Mesenteric fat pad (tissue), 1 donor: ENCODE data around the gene PLCB1. TPM values are rescaled to one million over a fixed set of nuclear protein-coding genes. Genes with fewer than 3 reads are reported as not detected.

Source experiments
- DNase-seq: peaks from one replicate; pipeline ENCODE4 v3.0.0-alpha.2; 2020; ENCODE audit warnings: low spot score
- total RNA-seq: library from RNA; stranded (reverse); fragmentation: NEBNext Ultra II Directional; extraction: Animal tissue kit (Norgen Biotek cat#: 25700); gene quantifications from one replicate; pipeline ENCODE4 v1.2.1, GENCODE V29; 2021
- donor health status: DM: yes; HTN: yes; CAD: no.

PLCB1 gene
- total RNA-seq, 1 donor from 2014 or later, result 16.9 TPM

GRCh38 chr20:8856668-8857067, 724.6 kb downstream of the PLCB1 start:
- DNase-seq, result no peak

GRCh38 chr20:8858181-8858787, 726.2 kb downstream of the PLCB1 start:
- DNase-seq, result no peak

GRCh38 chr20:8860011-8860495, 728.0 kb downstream of the PLCB1 start:
- no peak for DNase-seq

GRCh38 chr20:8862092-8862491, 730.0 kb downstream of the PLCB1 start:
- DNase-seq, result no peak

- DNase-seq, result no peak
Measured at GRCh38 chr20:8865636-8866035, 733.6 kb downstream of the PLCB1 start.

GRCh38 chr20:8867038-8867740, 735.1 kb downstream of the PLCB1 start:
- no peak for DNase-seq

GRCh38 chr20:8870652-8871051, 738.6 kb downstream of the PLCB1 start:
- DNase-seq, result no peak

- DNase-seq, result no peak
Measured at GRCh38 chr20:8874437-8874836, 742.4 kb downstream of the PLCB1 start.

- DNase-seq, result no peak
Measured at GRCh38 chr20:8875586-8875985, 743.5 kb downstream of the PLCB1 start.

- no peak for DNase-seq
Measured at GRCh38 chr20:8876366-8876765, 744.3 kb downstream of the PLCB1 start.

- no peak for DNase-seq
Measured at GRCh38 chr20:8877294-8877693, 745.2 kb downstream of the PLCB1 start.

GRCh38 chr20:8879669-8880068, 747.6 kb downstream of the PLCB1 start:
- DNase-seq, result no peak

GRCh38 chr20:8880085-8880853, 748.2 kb downstream of the PLCB1 start:
- DNase-seq, result no peak

- DNase-seq, result no peak
Measured at GRCh38 chr20:8891039-8891438, 759.0 kb downstream of the PLCB1 start.

- no peak for DNase-seq
Measured at GRCh38 chr20:8895472-8895871, 763.4 kb downstream of the PLCB1 start.

GRCh38 chr20:8898823-8899222, 766.8 kb downstream of the PLCB1 start:
- DNase-seq, result no peak

GRCh38 chr20:8901237-8902025, 769.4 kb downstream of the PLCB1 start:
- no peak for DNase-seq

- no peak for DNase-seq
Measured at GRCh38 chr20:8903655-8904605, 771.9 kb downstream of the PLCB1 start.

GRCh38 chr20:8909596-8909995, 777.5 kb downstream of the PLCB1 start:
- no peak for DNase-seq

GRCh38 chr20:8912096-8912495, 780.0 kb downstream of the PLCB1 start:
- no peak for DNase-seq
